ENCODE results near the gene SLCO3A1.
"Not testable (repeated sequence)": the region's sequence is repeated elsewhere in the genome, so short reads cannot be mapped to it uniquely, and the experiment has no call there.

The SLCO3A1 gene

DNA sequence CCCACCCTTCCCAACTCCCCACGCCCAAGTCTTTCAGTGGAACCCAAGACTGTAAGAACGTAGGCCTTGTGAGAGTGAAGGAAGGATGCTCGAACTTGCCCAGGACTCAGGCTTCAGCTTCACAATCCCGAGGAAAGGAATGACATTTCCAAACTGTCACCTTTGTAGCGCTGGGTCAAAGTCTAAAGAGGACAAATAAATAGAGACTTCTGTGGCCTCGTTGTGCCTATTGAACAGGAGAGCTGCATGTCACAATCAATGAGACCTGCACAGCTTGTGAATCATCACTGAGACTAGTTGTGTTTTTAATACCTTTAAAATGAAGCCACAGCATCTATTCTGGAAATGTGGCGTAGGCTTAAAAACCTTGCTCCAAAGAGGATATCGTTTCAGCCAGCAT lies 317.4 kb downstream of the SLCO3A1 start:
- no peak for DNase-seq

DNA sequence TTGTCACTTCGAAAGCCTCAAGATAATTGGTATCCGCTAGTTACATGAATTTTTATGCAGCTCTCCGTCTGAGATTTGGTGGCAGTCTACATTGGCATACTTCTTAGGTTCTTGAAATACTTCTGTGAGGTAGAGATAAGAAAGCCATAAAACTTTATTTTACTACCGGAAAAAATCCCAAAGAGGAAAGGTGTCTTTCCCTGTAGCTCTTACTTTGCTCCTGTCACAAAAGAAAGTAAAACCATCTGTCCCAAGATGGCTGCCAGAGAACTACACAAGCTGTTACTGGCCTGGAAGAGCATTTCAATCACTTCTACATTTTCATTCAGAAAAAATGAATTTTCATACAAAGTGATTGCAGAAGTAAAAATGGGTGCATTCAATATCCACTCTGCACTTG lies 325.4 kb downstream of the SLCO3A1 start:
- DNase-seq: no peak

DNA sequence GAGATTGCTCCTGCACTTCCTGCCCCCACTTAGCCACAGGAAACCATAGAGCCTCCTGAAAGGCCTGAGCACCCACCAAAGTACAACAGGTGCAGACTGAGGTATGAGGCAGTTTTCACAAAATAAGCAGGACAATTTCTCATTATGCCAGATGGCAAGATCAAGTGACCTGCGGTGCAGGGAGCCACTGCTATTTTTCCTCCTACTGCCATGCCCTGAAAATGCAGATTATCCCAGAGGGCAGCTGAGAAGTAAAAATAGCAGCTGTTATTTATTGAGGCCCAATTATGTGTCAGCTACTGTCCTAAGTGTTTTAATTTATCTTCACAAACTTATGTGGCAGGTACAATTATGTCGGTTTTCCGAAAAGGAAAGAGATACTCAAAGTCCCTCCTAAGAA lies 330.6 kb downstream of the SLCO3A1 start:
- no peak for DNase-seq

DNA sequence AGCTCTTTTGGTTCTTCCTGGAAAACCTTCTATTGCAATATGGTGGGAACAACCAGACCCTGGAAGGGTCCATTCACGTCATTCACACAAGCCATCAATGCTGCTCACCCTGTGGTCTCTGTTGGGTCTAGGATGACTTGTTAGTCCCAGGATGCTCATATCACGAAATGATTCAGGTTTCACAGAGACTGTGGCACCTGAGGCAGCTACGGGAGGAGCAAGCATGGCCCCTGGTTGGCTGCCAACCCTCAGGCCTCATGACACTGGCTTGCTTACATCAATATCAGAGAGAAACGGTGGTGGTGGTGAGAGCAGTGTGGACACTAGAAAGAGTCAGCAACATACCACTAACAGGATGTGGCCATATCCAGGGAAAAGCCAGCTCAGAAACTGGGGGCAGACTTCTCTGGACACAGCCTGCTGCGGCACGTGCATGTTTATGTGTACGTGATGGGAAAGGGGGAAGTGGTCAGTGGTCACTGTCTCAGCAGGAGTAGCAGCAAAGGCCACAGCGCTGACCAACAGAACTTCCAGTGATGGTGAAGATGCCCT lies 331.2 kb downstream of the SLCO3A1 start:
- DNase-seq: no peak

DNA sequence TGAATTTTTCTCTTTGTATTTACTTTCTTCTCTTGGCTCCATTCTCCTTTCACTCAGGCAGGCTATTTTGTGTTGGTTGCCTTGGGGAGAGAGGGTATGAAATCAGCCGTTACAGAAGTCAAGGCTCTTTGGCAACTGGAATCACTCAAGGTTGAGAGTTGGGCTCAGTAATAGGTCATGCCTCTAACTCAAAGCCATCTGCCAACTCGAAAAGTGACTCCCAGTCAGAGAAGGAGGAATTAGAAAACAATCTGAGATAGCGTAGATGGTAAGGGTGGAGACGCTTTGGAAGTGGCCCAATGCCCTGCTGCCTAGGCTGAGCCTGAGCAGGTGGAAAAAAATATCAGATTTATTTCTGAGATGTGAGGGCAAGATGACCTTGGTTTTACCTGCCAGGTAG lies 334.5 kb downstream of the SLCO3A1 start:
- no peak for DNase-seq

DNA sequence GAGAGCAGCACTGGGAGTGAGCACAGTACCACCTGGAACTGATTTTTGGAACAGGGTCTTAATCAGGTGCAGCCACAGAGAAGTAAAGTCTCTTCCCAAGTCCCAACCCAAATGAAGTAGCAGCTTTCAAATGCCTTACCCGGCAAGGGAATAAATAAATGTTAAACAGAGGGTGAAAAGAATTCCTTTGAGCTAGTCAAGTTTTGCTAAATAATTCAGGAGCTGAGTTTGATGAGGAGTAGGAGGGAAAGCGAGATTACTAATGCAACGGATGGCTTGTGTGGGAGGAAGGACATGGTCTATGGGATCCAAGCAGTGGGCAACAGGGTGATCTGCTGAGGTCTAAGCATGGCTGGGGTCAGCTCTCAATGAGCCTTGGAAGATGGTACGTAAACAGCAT lies 335.7 kb downstream of the SLCO3A1 start:
- DNase-seq: no peak

DNA sequence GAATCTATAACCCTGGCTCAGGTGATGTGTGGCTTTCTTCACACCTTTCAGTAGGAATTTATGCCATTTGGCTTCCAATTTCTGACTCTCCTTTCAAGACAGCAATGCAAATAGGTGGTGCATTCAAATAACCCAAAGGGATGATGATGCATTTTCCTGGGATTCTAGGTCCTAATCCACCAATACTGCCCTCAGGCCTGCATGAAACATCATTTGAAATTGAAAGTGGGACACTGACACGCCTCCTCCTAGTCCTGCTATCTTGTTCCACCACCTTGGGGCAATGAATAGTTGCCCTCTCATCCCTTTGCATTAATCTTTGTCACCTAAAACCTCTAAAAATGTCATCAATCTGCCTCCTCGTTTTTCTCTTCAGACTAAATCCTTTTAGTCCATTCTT lies 341.7 kb downstream of the SLCO3A1 start:
- no peak for DNase-seq

DNA sequence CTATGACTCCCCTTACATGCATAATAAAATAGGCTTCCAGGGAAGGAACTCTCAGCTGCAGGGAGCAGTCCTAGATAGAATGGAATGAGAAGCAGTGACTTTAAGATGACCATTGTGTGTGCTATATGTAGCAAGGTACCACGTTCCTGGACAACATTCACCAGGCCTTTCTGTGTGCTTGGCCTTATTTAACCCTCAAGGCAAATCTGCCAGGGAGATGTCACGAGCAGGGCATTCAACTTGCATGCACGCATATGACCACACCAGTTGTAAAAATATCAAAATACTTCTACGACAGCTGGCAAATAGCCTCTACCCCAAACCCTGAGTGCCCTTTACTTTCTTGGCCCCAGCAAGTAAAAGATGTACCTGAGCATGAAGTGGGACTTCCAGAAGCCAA lies 342.8 kb downstream of the SLCO3A1 start:
- no peak for DNase-seq

DNA sequence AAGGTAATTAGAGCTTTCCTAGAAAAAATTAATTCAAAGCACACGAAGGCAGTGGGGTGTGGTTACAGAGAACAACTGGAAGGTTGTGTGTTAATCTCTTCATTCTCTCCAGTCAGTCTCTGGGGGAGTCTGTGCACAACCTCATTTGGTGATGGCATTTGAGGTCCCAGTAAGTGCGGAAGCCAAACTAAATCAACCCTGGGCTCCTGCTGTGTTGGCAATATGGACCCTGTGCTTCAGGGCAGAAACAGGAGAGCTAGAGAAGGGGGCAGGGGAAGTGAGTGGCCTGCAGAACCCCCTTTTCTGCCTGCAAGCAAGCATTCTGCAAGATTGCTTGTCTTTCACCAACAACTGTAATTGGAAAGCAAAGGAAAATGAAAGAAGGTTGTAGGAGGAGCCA lies 344.2 kb downstream of the SLCO3A1 start:
- DNase-seq: no peak

DNA sequence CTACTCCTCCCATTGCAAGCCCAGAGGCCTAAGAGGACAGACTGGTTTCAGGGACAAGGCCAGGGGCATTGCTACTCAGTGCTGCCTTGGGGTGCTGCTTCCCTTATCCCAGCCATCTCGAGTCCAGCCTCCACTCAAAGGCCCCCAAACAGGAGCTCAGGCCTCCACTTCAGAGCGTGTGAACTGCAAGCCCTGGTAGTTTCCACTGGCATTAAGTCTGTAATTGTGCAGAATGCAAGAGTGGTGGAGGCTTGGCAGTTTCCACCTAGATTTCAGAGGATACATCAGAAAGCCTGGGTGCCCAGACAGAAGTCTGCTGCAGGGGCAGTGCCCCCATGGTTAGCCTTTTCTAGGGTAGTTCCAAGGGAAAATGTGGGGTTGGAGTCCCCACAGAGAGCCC lies 347.4 kb downstream of the SLCO3A1 start:
- no peak for DNase-seq

DNA sequence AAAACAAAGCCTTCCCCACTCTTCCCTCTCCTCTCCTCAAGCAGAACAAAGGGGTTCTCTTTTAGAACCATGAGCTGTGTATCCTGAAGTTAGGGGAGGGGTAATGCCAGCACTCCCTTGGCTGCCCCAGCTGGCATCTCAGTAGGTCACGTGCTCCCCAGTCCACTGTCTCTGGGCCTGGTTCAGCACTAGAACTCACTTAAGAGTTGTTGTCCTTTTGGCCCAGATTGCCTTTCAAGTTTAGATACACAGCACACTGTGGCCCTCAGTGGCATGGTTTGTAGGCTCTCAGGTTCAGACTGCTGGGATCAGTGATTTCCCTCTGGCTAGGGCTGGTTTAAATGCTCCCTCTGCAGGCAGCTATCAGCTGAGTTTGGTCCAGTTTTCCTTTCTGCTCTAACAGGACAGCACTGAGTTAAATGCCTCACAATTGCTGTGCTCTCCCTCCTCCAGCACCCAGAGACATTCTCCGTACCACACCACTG lies 351.8 kb downstream of the SLCO3A1 start:
- no peak for DNase-seq

DNA sequence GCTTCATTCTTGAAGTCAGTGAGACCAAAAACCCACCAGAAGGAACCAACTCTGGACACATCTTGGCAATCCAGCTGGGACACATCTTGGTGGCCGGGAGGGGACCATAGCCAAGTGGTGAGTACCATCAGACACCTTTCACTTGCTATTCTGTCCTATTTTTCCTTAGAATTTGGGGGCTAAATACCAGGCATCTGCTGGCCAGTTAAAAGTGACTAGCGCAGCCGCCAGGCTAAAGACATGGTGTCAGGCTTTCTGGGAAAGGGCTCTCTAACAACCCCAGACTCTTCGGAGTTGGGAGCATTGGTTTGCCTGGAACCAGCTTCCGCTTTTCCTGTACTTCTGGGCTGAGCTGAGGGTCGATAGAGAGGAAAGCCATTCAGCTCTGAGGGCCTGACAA lies 354.1 kb downstream of the SLCO3A1 start:
- DNase-seq: not testable (repeated sequence)
